CD4-positive, alpha-beta T cell (primary cell): ENCODE measurements around the gene ATP5MG. TPM values are rescaled to one million over a fixed set of nuclear protein-coding genes. Genes with fewer than 3 reads are reported as not detected.

Source experiments
- ATAC-seq: fragments of 200-7000 bp; cut with Tn5 transposase; one replicate; pipeline ENCODE4 v1.10.0; 2022; ENCODE audit warnings: mild to moderate bottlenecking; ENCODE audit not compliant: poor library complexity
- CTCF ChIA-PET: fragments of 350-600 bp; sonication (Branson Sonifier 250); formaldehyde crosslinking; loops from one replicate; lab custom pipeline; 2021; ENCODE audit warnings: antibody characterized with exemption, inconsistent platforms; lab: Charles Lee
- POLR2A ChIA-PET: fragments of 350-600 bp; sonication (Branson Sonifier 250); formaldehyde crosslinking; loops from one replicate; lab custom pipeline; 2021; ENCODE audit warnings: antibody characterized with exemption, inconsistent platforms; lab: Charles Lee
- DNase-seq, 14 experiments: peaks; one replicate each; pipeline ENCODE4 v3.0.0-alpha.2; 2013 to 2020; ENCODE audit warnings: mixed read lengths in 2 of 14
- H3K27ac ChIP-seq, 2 donors: one replicate each; pipeline versions ENCODE4 v1.5.1 to v1.7.0; 2013; ENCODE audit warnings: low read length in 2 of 2, low read depth in 1 of 2, mild to moderate bottlenecking in 1 of 2
- H3K27me3 ChIP-seq, 2 experiments: 1 replicate in 1 of 2; 2 replicates in 1 of 2; pipeline versions ENCODE4 v1.6.1 to v1.7.0; 2013; ENCODE audit warnings: low read length in 2 of 2, control low read depth in 1 of 2, mild to moderate bottlenecking in 1 of 2, moderate library complexity in 1 of 2; ENCODE audit not compliant: insufficient read depth in 2 of 2, control insufficient read depth in 1 of 2
- H3K36me3 ChIP-seq: one replicate; pipeline ENCODE4 v1.6.1; 2013; ENCODE audit warnings: low read length, control low read depth; ENCODE audit not compliant: insufficient read depth
- H3K4me1 ChIP-seq: one replicate; pipeline ENCODE4 v1.6.1; 2013; ENCODE audit warnings: low read length, control low read depth; ENCODE audit not compliant: insufficient read depth
- H3K4me3 ChIP-seq: one replicate; pipeline ENCODE4 v1.5.1; 2013; ENCODE audit warnings: mild to moderate bottlenecking, low read length, moderate library complexity
- H3K9me3 ChIP-seq, 2 experiments: 1 replicate in 1 of 2; 2 replicates in 1 of 2; pipeline versions ENCODE4 v1.6.1 to v1.7.0; 2013; ENCODE audit warnings: low read length in 2 of 2, mild to moderate bottlenecking in 2 of 2, control low read depth in 1 of 2, moderate library complexity in 1 of 2; ENCODE audit not compliant: control insufficient read depth in 1 of 2, insufficient read depth in 1 of 2
- H3K27ac Mint-ChIP-seq: one replicate; pipeline ENCODE4 v1.8.0; 2020; ENCODE audit warnings: mixed read lengths
- H3K27me3 Mint-ChIP-seq: one replicate; pipeline ENCODE4 v1.8.0; 2021; ENCODE audit warnings: mixed read lengths
- H3K36me3 Mint-ChIP-seq: one replicate; pipeline ENCODE4 v1.8.0; 2021; ENCODE audit warnings: low read depth, mixed read lengths
- H3K4me1 Mint-ChIP-seq: one replicate; pipeline ENCODE4 v1.8.0; 2021; ENCODE audit warnings: low read depth, mixed read lengths
- H3K4me3 Mint-ChIP-seq: one replicate; pipeline ENCODE4 v1.8.0; 2020; ENCODE audit warnings: mild to moderate bottlenecking, mixed read lengths
- H3K9me3 Mint-ChIP-seq: one replicate; pipeline ENCODE4 v1.8.0; 2020; ENCODE audit warnings: mixed read lengths
- intact Hi-C, 2 experiments: fragments of 100-400 bp; cut with DNase I in 1 of 2; cut with micrococcal nuclease in 1 of 2; formaldehyde crosslinking; loops; one replicate each; pipeline versions ENCODE4 v1.15.1 to v1.9.0; 2023 to 2025; cut with DNase I, micrococcal nuclease
- total RNA-seq, 174 experiments: library from RNA in 2 of 174; stranded (reverse) in 2 of 174; gene quantifications; one replicate each; pipeline ENCODE4 v1.2.3 and lab custom pipeline; 2021 to 2026
- TF ChIP-seq, protein P1 (sequence below): fragments of 200-600 bp; IDR thresholded peaks from one replicate; pipeline ENCODE4 v1.8.0; 2022; ENCODE audit warnings: antibody characterized with exemption, mild to moderate bottlenecking

Gene ATP5MG
- total RNA-seq, 2 experiments from 2014 or later: 147 to 153 TPM

- H3K27ac ChIP-seq: peak overlapping the region in 1 of 2 donors; percentile 2
- TF ChIP-seq, protein P1, sequence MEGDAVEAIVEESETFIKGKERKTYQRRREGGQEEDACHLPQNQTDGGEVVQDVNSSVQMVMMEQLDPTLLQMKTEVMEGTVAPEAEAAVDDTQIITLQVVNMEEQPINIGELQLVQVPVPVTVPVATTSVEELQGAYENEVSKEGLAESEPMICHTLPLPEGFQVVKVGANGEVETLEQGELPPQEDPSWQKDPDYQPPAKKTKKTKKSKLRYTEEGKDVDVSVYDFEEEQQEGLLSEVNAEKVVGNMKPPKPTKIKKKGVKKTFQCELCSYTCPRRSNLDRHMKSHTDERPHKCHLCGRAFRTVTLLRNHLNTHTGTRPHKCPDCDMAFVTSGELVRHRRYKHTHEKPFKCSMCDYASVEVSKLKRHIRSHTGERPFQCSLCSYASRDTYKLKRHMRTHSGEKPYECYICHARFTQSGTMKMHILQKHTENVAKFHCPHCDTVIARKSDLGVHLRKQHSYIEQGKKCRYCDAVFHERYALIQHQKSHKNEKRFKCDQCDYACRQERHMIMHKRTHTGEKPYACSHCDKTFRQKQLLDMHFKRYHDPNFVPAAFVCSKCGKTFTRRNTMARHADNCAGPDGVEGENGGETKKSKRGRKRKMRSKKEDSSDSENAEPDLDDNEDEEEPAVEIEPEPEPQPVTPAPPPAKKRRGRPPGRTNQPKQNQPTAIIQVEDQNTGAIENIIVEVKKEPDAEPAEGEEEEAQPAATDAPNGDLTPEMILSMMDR: no peak
- Mint-ChIP-seq H3K27ac (peak overlapping the region; percentile 98), H3K27me3 (no peaks in the 10 kb centered on the region), H3K4me1 (peaks cover 85% of the 10 kb centered on the region), H3K4me3 (peak overlapping the region; percentile 17), H3K9me3 (no peaks in the 10 kb centered on the region), H3K36me3 (peaks cover 76% of the 10 kb centered on the region)
- no peak overlapping the region for H3K4me3 ChIP-seq
- peaks cover 42% of the 10 kb centered on the region for H3K4me1 ChIP-seq
- intact Hi-C loops: no loop called here
- ChIA-PET POLR2A (interaction anchor here (0.6 kb wide), 1 partner anchor 29 kb away, joined by 3 read pairs; no protein-coding TSS in a partner anchor), CTCF (no interaction called here)
- DNase-seq (peak in 2 of 14 experiments; percentile 12 to 13), ATAC-seq (no peak)
- H3K27me3 ChIP-seq: no peaks in the 10 kb centered on the region
- H3K36me3 ChIP-seq: peaks cover 15% of the 10 kb centered on the region
- no peaks in the 10 kb centered on the region for H3K9me3 ChIP-seq
Observed at GRCh38 chr11:118441770-118442275, 40.4 kb downstream of the ATP5MG start.

DNA sequence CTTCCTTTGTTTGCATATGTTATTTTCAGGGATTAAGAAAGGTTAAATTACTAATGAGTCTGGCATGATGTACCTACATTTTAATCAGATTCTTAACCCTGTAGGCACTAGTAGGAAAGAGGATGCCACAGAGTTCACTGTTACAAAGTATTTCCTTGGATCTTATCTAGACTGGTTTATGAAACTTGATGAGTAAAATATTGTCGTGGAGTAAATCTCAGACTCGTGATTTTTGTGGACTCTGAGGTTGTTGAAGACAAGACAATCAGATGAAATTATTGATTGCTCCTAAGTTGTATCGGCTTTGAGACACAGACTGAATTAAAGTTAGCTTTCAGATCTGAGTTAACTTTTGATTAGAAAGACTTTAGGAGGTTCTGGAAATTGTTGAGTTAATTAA lies 40.9 kb downstream of the ATP5MG start:
- POLR2A ChIA-PET: interaction anchor here (0.6 to 1.3 kb wide), 2 partner anchors 29 to 83 kb away, joined by 3 read pairs; partner anchors contain the start of gene UBE4A
- Histone ChIP-seq H3K4me3 (no peak overlapping the region), H3K9me3 (no peaks in the 10 kb centered on the region), H3K36me3 (peaks cover 16% of the 10 kb centered on the region), H3K4me1 (peaks cover 43% of the 10 kb centered on the region), H3K27ac (no peak overlapping the region), H3K27me3 (no peaks in the 10 kb centered on the region)
- peak overlapping the region; percentile 98 for H3K27ac Mint-ChIP-seq
- no peak for DNase-seq
- TF ChIP-seq, protein P1: no peak
- H3K4me3 Mint-ChIP-seq: peak overlapping the region; percentile 17
- H3K4me1 Mint-ChIP-seq: peaks cover 90% of the 10 kb centered on the region
- intact Hi-C loops: no loop called here
- peaks cover 78% of the 10 kb centered on the region for H3K36me3 Mint-ChIP-seq
- CTCF ChIA-PET: interaction anchor here (0.6 kb wide), 1 partner anchor 367 kb away, joined by 3 read pairs; no protein-coding TSS in a partner anchor
- H3K27me3 Mint-ChIP-seq: no peaks in the 10 kb centered on the region
- H3K9me3 Mint-ChIP-seq: no peaks in the 10 kb centered on the region
- no peak for ATAC-seq

DNA sequence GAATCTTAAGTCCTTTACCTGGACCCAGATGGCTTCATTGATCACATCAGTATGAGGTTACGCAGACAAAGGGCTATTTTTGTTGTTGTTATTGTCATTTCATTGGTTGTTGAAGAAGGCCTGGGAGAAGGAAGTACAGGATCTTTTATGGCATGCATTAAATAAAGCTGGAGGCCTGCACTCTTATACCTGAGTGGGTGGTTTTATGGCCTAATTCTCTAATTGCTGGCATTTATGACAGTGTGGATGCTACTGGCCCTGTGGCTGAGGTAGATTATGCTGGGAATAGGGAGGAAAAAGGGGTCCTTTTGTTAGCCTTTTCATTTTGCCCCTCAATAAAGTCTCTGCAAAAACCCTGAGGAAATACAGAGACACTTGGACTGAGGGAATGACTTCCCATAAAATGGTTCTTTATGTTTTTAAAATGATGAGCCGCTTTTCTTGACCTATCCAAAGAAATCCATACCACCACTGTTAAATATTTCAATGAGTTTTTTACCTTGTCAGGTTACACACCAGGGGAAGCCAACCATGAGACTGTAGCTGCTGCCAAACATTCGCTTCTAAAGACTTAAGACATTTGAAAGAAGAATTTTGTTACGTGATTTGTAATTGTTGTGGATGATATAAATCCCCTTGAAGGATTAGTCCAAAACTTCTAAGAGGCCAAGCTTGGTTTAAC lies 41.6 kb downstream of the ATP5MG start:
- no peak for DNase-seq
- H3K9me3 Mint-ChIP-seq: no peaks in the 10 kb centered on the region
- H3K27ac Mint-ChIP-seq: peak overlapping the region; percentile 98
- Histone ChIP-seq H3K27me3 (no peaks in the 10 kb centered on the region), H3K9me3 (no peaks in the 10 kb centered on the region), H3K36me3 (peaks cover 23% of the 10 kb centered on the region), H3K27ac (no peak overlapping the region), H3K4me1 (peaks cover 43% of the 10 kb centered on the region), H3K4me3 (no peak overlapping the region)
- peaks cover 96% of the 10 kb centered on the region for H3K4me1 Mint-ChIP-seq
- intact Hi-C loops: no loop called here
- peaks cover 78% of the 10 kb centered on the region for H3K36me3 Mint-ChIP-seq
- H3K27me3 Mint-ChIP-seq: no peaks in the 10 kb centered on the region
- no peak for ATAC-seq
- POLR2A ChIA-PET: interaction anchor here (1.3 to 1.6 kb wide), 2 partner anchors 7 to 84 kb away, joined by 3 to 14 read pairs; partner anchors contain the start of genes KMT2A and UBE4A
- peak overlapping the region; percentile 67 for H3K4me3 Mint-ChIP-seq
- CTCF ChIA-PET: interaction anchor here (0.6 to 1.4 kb wide), 2 partner anchors 45 to 366 kb away, joined by 3 read pairs; no protein-coding TSS in a partner anchor
- TF ChIP-seq, protein P1: no peak
